SK-N-SH (cell line): Measurements from ENCODE around the gene STK31.

Experiments used
- EP300 ChIP-seq, 2 experiments: IDR thresholded peaks; 2 replicates each; pipeline versions ENCODE4 v1.4.0 to v1.6.1; 2012; ENCODE audit warnings: borderline replicate concordance in 1 of 2, low read depth in 1 of 2, low read length in 1 of 2
- MXI1 ChIP-seq: IDR thresholded peaks from 2 replicates; pipeline ENCODE4 v1.6.1; 2012; ENCODE audit warnings: mild to moderate bottlenecking, low read depth, low read length, improper control_type of control experiment
- NFIC ChIP-seq: IDR thresholded peaks from 2 replicates; pipeline ENCODE4 v1.4.0; 2012; ENCODE audit warnings: borderline replicate concordance
- POLR2AphosphoS5 ChIP-seq: IDR thresholded peaks from 2 replicates; pipeline ENCODE4 v1.6.1; 2012; ENCODE audit warnings: low read depth, low read length
- SMC3 ChIP-seq: IDR thresholded peaks from 2 replicates; pipeline ENCODE4 v1.6.1; 2012; ENCODE audit warnings: low read depth, low read length, improper control_type of control experiment
- TF ChIP-seq, protein P1 (sequence below): IDR thresholded peaks from 2 replicates; pipeline ENCODE4; 2012
- TF ChIP-seq, protein P2 (sequence below): fragments of 200-600 bp; sonication (generic); IDR thresholded peaks from 2 replicates; pipeline ENCODE4 v1.6.1; 2017; ENCODE audit warnings: antibody characterized with exemption, mild to moderate bottlenecking, moderate library complexity
- TF ChIP-seq, protein P3 (sequence below): IDR thresholded peaks from 2 replicates; pipeline ENCODE4 v1.4.0; 2012; ENCODE audit warnings: low read depth
- TF ChIP-seq, protein P4 (sequence below): IDR thresholded peaks from 2 replicates; pipeline ENCODE4 v1.4.0; 2012; ENCODE audit warnings: low read depth, borderline replicate concordance

DNA sequence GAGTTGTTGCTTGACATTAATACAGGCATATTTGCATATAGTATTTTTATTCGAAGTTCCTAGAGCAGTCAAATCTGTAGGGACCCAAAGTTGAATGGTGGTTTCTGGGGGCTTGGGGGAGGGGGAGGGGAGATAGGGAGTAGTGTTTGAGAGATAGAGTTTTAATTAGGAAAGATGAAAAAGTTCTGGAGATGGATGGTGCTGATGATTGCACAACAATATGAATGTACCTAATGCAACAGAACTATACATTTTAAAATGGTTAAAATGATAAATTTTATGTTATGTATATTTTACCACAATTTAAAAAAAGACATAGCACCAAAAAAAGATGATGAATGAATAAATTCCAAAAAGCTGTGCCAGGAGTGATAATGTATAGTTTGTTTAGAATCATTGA is 41.8 kb downstream of the STK31 start:
- TF ChIP-seq SMC3 (no peak), NFIC (no peak), EP300 (IDR thresholded peaks at IDR 0.05; ENCODE audit: borderline replicate concordance in 1 of 2, low read depth in 1 of 2, low read length in 1 of 2) (no peak), MXI1 (no peak), POLR2AphosphoS5 (no peak)
- TF ChIP-seq, protein P1, sequence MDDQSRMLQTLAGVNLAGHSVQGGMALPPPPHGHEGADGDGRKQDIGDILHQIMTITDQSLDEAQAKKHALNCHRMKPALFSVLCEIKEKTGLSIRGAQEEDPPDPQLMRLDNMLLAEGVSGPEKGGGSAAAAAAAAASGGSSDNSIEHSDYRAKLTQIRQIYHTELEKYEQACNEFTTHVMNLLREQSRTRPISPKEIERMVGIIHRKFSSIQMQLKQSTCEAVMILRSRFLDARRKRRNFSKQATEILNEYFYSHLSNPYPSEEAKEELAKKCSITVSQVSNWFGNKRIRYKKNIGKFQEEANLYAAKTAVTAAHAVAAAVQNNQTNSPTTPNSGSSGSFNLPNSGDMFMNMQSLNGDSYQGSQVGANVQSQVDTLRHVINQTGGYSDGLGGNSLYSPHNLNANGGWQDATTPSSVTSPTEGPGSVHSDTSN = no peak
- TF ChIP-seq, protein P2, sequence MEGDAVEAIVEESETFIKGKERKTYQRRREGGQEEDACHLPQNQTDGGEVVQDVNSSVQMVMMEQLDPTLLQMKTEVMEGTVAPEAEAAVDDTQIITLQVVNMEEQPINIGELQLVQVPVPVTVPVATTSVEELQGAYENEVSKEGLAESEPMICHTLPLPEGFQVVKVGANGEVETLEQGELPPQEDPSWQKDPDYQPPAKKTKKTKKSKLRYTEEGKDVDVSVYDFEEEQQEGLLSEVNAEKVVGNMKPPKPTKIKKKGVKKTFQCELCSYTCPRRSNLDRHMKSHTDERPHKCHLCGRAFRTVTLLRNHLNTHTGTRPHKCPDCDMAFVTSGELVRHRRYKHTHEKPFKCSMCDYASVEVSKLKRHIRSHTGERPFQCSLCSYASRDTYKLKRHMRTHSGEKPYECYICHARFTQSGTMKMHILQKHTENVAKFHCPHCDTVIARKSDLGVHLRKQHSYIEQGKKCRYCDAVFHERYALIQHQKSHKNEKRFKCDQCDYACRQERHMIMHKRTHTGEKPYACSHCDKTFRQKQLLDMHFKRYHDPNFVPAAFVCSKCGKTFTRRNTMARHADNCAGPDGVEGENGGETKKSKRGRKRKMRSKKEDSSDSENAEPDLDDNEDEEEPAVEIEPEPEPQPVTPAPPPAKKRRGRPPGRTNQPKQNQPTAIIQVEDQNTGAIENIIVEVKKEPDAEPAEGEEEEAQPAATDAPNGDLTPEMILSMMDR = no peak
- TF ChIP-seq, protein P3, sequence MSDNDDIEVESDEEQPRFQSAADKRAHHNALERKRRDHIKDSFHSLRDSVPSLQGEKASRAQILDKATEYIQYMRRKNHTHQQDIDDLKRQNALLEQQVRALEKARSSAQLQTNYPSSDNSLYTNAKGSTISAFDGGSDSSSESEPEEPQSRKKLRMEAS = no peak
- TF ChIP-seq, protein P4, sequence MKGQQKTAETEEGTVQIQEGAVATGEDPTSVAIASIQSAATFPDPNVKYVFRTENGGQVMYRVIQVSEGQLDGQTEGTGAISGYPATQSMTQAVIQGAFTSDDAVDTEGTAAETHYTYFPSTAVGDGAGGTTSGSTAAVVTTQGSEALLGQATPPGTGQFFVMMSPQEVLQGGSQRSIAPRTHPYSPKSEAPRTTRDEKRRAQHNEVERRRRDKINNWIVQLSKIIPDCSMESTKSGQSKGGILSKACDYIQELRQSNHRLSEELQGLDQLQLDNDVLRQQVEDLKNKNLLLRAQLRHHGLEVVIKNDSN = no peak
